Activated effector memory CD4-positive, alpha-beta T cell treated with Interleukin-2 at 50 U/mL for 16 hours (primary cell): ENCODE results near the gene HABP4.

ENCODE experiments used
- DNase-seq: peaks from one replicate; pipeline ENCODE4 v3.0.0-alpha.2; 2020

Gene HABP4

GRCh38 chr9:96436063-96436455 is 13.9 kb upstream of the HABP4 start:
- no peak for DNase-seq

GRCh38 chr9:96436456-96437126 is 13.4 kb upstream of the HABP4 start:
- DNase-seq = no peak

GRCh38 chr9:96437454-96437853 is 12.5 kb upstream of the HABP4 start:
- DNase-seq = no peak

GRCh38 chr9:96440671-96441199 is 9.2 kb upstream of the HABP4 start:
- no peak for DNase-seq

GRCh38 chr9:96441798-96442445 is 8.0 kb upstream of the HABP4 start:
- DNase-seq = no peak

GRCh38 chr9:96442491-96442890 is 7.5 kb upstream of the HABP4 start:
- DNase-seq = no peak

- DNase-seq = no peak
These were observed 2.6 kb upstream of the HABP4 start for GRCh38 chr9:96447406-96447805.

- DNase-seq = no peak
These were observed 1.3 kb upstream of the HABP4 start for GRCh38 chr9:96448546-96449170.

- no peak for DNase-seq
These were observed 485 bp upstream of the HABP4 start for GRCh38 chr9:96449523-96449844.

- peak; percentile 30 for DNase-seq
These were observed 902 bp downstream of the HABP4 start for GRCh38 chr9:96450613-96451528.

- DNase-seq = no peak
These were observed 3.7 kb downstream of the HABP4 start for GRCh38 chr9:96453625-96454024.

- no peak for DNase-seq
These were observed 7.3 kb downstream of the HABP4 start for GRCh38 chr9:96457266-96457665.

GRCh38 chr9:96458226-96458625 is 8.3 kb downstream of the HABP4 start:
- DNase-seq = no peak

GRCh38 chr9:96459268-96460007 is 9.5 kb downstream of the HABP4 start:
- no peak for DNase-seq

GRCh38 chr9:96460470-96460869 is 10.5 kb downstream of the HABP4 start:
- DNase-seq = no peak

- DNase-seq = no peak
These were observed 10.9 kb downstream of the HABP4 start for GRCh38 chr9:96460882-96461281.

GRCh38 chr9:96461336-96461735 is 11.4 kb downstream of the HABP4 start:
- no peak for DNase-seq

GRCh38 chr9:96462541-96462940 is 12.6 kb downstream of the HABP4 start:
- DNase-seq = no peak

- DNase-seq = no peak
These were observed 14.5 kb downstream of the HABP4 start for GRCh38 chr9:96464426-96464825.

GRCh38 chr9:96467784-96468183 is 17.8 kb downstream of the HABP4 start:
- DNase-seq = no peak

- DNase-seq = no peak
These were observed 26.0 kb downstream of the HABP4 start for GRCh38 chr9:96476013-96476412.

- no peak for DNase-seq
These were observed 26.6 kb downstream of the HABP4 start for GRCh38 chr9:96476591-96476990.
